Upper lobe of left lung (tissue), 6 donors: Measurements from ENCODE around the gene IPMK. TPM values are rescaled to one million over a fixed set of nuclear protein-coding genes. Genes with fewer than 3 reads are reported as not detected.
"Not testable (repeated sequence)": the region's sequence is repeated elsewhere in the genome, so short reads cannot be mapped to it uniquely, and the experiment has no call there.

Experiments used
- ATAC-seq, 2 donors: fragments of 200-7000 bp; cut with Tn5 transposase; one replicate each; pipeline ENCODE4 v1.9.1; 2022; ENCODE audit warnings: mild to moderate bottlenecking in 2 of 2, moderate library complexity in 2 of 2; ENCODE audit not compliant: low FRiP score in 2 of 2
- DNase-seq, 2 donors: peaks; one replicate each; pipeline ENCODE4 v3.0.0-alpha.2; 2019 to 2020
- H3K27ac ChIP-seq, 4 donors: fragments of 200-600 bp; sonication (generic); one replicate each; pipeline ENCODE4 v1.5.1; 2016 to 2019
- H3K27me3 ChIP-seq, 4 donors: fragments of 200-600 bp; sonication (generic); one replicate each; pipeline ENCODE4 v1.5.1; 2017 to 2019
- H3K36me3 ChIP-seq, 4 donors: fragments of 200-600 bp; sonication (generic); one replicate each; pipeline ENCODE4 v1.5.1; 2016 to 2019
- H3K4me1 ChIP-seq, 4 donors: fragments of 200-600 bp; sonication (generic); one replicate each; pipeline ENCODE4 v1.5.1; 2018 to 2019
- H3K4me3 ChIP-seq, 4 donors: fragments of 200-600 bp; sonication (generic); one replicate each; pipeline ENCODE4 v1.5.1; 2017 to 2019; ENCODE audit warnings: mild to moderate bottlenecking in 2 of 4, moderate library complexity in 1 of 4
- H3K9me3 ChIP-seq, 4 donors: fragments of 200-600 bp; sonication (generic); one replicate each; pipeline ENCODE4 v1.5.1; 2018 to 2019
- EP300 ChIP-seq, 4 donors: sonication (generic); formaldehyde crosslinking; IDR thresholded peaks; one replicate each; pipeline ENCODE4 v1.5.1; 2017; ENCODE audit warnings: antibody characterized with exemption in 4 of 4, control low read depth in 2 of 4
- POLR2A ChIP-seq, 4 donors: fragments of 450-650 bp; IDR thresholded peaks; one replicate each; pipeline ENCODE4 v1.5.1; 2016 to 2017; ENCODE audit warnings: antibody characterized with exemption in 4 of 4, mild to moderate bottlenecking in 2 of 4
- POLR2AphosphoS5 ChIP-seq, 2 donors: sonication (generic); formaldehyde crosslinking; IDR thresholded peaks; one replicate each; pipeline ENCODE4 v1.5.1; 2017; ENCODE audit warnings: antibody characterized with exemption in 2 of 2
- WGBS, 2 donors: methylation state at CpG; one replicate each; pipeline ENCODE4 v1.1.5; 2017 to 2018; 5-methylcytosine and 5-hydroxymethylcytosine counted together
- total RNA-seq, 6 donors: library from RNA; depleted of rRNA in 4 of 6; stranded (reverse); fragments of >200 nt in 4 of 6; gene quantifications; one replicate each; pipeline versions ENCODE4 v1.1.0 to v1.2.1, GENCODE V29; 2016 to 2021
- TF ChIP-seq, protein P1 (sequence below), 6 experiments: fragments of 450-650 bp in 4 of 6; fragments of 200-600 bp in 2 of 6; sonication (generic) in 2 of 6; IDR thresholded peaks; one replicate each; pipeline ENCODE4 v1.5.1; 2016 to 2019; ENCODE audit warnings: antibody characterized with exemption in 6 of 6
- donor health status: DM: no; HTN: no; CAD: no; lungs with moderate emphysema.
- donor health status: DM: no; HTN: yes; CAD: no; lungs with severe emphysema.

IPMK gene
- total RNA-seq, 6 donors from 2014 or later = 2.6 to 10.7 (median 5.7) TPM

DNA sequence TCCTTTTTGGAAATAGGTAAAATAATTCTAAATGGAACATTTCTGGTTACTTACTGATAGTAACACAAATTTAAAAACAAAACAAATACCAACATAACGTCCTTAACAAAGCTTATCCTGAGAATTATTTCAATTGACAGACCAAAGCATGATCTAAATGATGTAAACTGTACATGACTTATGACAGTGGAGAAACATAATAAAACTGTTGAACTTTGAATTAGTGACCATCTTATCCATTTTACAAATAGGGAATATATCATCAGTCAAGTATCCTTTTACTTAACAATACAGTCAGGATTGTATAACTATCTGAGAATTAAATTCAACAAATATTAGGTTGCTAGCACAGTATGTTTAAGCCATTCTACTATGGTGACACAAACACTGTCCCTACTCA is 2.4 kb downstream of the IPMK start:
- Histone ChIP-seq H3K27ac (peak overlapping the region in 3 of 4 donors; percentile 98 to 99 (median 99)), H3K4me3 (peak overlapping the region in 1 of 4 donors; percentile 89), H3K27me3 (no peaks in the 10 kb centered on the region), H3K36me3 (no peaks in the 10 kb centered on the region), H3K9me3 (no peaks in the 10 kb centered on the region), H3K4me1 (peaks cover 13 to 34% (median 24%) of the 10 kb centered on the region in 4 donors)
- ATAC-seq = no peak
- 31 to 33% methylated on average over 1 of the region's 1 CpG for WGBS, 2 donors
- TF ChIP-seq EP300 (IDR thresholded peaks at IDR 0.05) (no peak), POLR2AphosphoS5 (IDR thresholded peaks at IDR 0.05) (no peak), POLR2A (IDR thresholded peaks at IDR 0.05) (no peak)
- no peak for DNase-seq

DNA sequence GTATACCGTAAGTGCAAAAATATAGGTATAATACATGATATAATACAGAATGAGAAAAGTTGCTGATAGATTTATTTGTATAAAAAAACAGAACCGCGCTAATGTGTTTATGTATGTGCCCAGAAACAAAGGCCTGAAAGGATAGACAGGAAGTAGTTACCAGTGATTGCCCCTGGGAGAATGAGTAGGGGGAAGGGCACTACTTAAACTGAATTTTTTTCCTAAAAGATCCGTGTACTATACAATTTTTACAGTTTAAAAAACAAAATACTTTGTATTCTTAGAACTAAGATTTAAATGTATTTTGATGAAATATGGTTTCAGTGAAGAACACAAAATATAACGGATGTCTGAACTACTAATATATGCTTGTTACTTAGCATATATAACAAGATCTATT is 2.9 kb downstream of the IPMK start:
- 53 to 56% methylated on average over 5 of the region's 5 CpGs for WGBS, 2 donors
- no peak overlapping the region for H3K4me3 ChIP-seq
- H3K9me3 ChIP-seq = no peaks in the 10 kb centered on the region
- peak overlapping the region in 1 of 4 donors; percentile 40 for H3K27ac ChIP-seq
- TF ChIP-seq POLR2AphosphoS5 (IDR thresholded peaks at IDR 0.05) (no peak), EP300 (IDR thresholded peaks at IDR 0.05) (no peak), POLR2A (IDR thresholded peaks at IDR 0.05) (no peak)
- TF ChIP-seq, protein P1, sequence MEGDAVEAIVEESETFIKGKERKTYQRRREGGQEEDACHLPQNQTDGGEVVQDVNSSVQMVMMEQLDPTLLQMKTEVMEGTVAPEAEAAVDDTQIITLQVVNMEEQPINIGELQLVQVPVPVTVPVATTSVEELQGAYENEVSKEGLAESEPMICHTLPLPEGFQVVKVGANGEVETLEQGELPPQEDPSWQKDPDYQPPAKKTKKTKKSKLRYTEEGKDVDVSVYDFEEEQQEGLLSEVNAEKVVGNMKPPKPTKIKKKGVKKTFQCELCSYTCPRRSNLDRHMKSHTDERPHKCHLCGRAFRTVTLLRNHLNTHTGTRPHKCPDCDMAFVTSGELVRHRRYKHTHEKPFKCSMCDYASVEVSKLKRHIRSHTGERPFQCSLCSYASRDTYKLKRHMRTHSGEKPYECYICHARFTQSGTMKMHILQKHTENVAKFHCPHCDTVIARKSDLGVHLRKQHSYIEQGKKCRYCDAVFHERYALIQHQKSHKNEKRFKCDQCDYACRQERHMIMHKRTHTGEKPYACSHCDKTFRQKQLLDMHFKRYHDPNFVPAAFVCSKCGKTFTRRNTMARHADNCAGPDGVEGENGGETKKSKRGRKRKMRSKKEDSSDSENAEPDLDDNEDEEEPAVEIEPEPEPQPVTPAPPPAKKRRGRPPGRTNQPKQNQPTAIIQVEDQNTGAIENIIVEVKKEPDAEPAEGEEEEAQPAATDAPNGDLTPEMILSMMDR (IDR thresholded peaks at IDR 0.05) = no peak
- H3K4me1 ChIP-seq = peaks cover 10 to 29% (median 20%) of the 10 kb centered on the region in 4 donors
- H3K36me3 ChIP-seq = no peaks in the 10 kb centered on the region
- no peak for ATAC-seq
- no peak for DNase-seq
- no peaks in the 10 kb centered on the region for H3K27me3 ChIP-seq

DNA sequence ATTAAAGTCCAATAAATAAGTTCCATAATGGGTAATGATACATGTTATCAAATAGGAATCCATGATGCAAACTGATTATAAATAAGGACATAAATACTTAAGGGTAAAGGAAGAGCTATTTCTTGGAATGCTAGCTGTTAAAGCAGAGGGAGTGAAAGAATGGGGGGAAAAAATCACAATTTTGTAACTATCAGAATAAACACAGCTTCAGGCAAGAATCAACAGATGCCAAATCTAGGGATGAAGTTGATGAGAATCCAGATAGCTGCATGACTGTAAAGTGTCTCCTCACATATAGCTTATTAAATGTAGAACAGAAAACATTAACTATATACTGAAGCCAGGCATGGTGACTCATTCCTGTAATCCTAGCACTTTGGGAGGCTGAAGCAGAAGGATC is 4.9 kb downstream of the IPMK start:
- no peaks in the 10 kb centered on the region for H3K36me3 ChIP-seq
- H3K4me1 ChIP-seq = peaks cover 7 to 24% (median 17%) of the 10 kb centered on the region in 4 donors
- DNase-seq (no peak), ATAC-seq (no peak)
- no peaks in the 10 kb centered on the region for H3K27me3 ChIP-seq
- TF ChIP-seq, protein P1 (IDR thresholded peaks at IDR 0.05) = no peak
- TF ChIP-seq EP300 (IDR thresholded peaks at IDR 0.05) (no peak), POLR2AphosphoS5 (IDR thresholded peaks at IDR 0.05) (no peak), POLR2A (IDR thresholded peaks at IDR 0.05) (no peak)
- no peak overlapping the region for H3K27ac ChIP-seq
- no peak overlapping the region for H3K4me3 ChIP-seq
- no peaks in the 10 kb centered on the region for H3K9me3 ChIP-seq

DNA sequence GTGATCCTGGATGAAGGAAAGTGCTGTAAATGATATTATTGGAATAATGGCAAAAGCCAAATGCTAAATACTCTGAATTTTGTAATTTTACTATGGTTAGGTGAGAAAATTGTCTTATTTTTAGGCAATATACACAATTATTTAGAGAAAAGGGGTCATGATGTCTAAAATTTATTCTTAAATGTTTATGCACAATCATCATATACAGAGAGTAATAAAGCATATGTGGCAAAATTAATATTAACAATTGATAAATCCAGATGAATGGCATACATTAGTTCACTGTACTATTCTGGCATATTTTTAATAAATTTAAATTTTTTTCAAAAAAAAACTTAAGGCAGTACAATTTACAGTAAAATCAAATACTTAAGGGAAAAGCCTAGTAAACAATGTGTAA is 7.4 kb downstream of the IPMK start:
- ATAC-seq = no peak
- H3K27me3 ChIP-seq = no peaks in the 10 kb centered on the region

DNA sequence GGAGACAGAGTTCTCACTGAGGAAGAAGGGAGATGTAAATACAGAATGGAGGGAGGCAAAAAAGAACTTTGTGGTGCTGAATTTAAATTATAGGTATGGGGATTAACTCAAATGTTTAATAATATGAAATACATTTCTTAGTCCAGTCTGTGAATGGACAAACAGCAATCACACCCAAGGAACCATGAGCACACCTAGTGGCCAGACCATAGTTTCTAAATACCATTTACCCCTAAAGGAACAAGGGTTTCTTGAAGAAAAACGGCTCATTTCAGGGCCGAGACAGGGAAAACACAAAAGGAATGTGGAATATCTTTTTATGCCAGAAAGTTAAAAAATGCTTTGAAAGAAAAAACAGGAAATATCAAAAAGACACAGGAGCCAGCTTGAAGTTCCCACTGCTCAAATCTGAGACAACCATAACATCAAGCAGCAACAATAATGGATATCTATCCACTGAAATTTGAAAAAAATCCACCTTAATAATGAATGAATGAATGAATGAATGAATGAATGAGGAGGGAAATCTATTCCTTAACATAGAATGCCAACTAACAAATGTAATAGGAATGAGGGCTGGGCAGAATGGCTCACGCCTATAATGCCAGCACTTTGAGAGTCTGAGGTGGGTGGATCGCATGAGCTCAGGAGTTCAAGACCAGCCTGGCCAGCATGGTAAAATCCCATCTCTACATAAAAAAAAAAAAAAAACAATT is 8.6 kb downstream of the IPMK start:
- Histone ChIP-seq H3K27ac (no peak overlapping the region), H3K27me3 (no peaks in the 10 kb centered on the region), H3K4me1 (no peaks in the 10 kb centered on the region), H3K9me3 (no peaks in the 10 kb centered on the region), H3K36me3 (no peaks in the 10 kb centered on the region), H3K4me3 (no peak overlapping the region)
- no peak for DNase-seq
- ATAC-seq = no peak
- WGBS, 2 donors = 87 to 94% methylated on average over 4 of the region's 4 CpGs
- no peak for TF ChIP-seq EP300 (IDR thresholded peaks at IDR 0.05)
- TF ChIP-seq POLR2AphosphoS5 (IDR thresholded peaks at IDR 0.05) = no peak
- TF ChIP-seq, protein P1 (IDR thresholded peaks at IDR 0.05) = no peak
- TF ChIP-seq POLR2A (IDR thresholded peaks at IDR 0.05) = no peak

More for the DNA sequence above, 7.4 kb downstream of the IPMK start:
- peaks cover 0 to 9% (median 8%) of the 10 kb centered on the region in 4 donors for H3K4me1 ChIP-seq
- H3K27ac ChIP-seq = no peak overlapping the region
- no peak for DNase-seq
- no peaks in the 10 kb centered on the region for H3K9me3 ChIP-seq
- TF ChIP-seq POLR2AphosphoS5 (IDR thresholded peaks at IDR 0.05) = no peak
- TF ChIP-seq, protein P1 (IDR thresholded peaks at IDR 0.05) = no peak
- TF ChIP-seq EP300 (IDR thresholded peaks at IDR 0.05) = no peak
- TF ChIP-seq POLR2A (IDR thresholded peaks at IDR 0.05) = no peak
- H3K36me3 ChIP-seq = no peaks in the 10 kb centered on the region
- H3K4me3 ChIP-seq = no peak overlapping the region

DNA sequence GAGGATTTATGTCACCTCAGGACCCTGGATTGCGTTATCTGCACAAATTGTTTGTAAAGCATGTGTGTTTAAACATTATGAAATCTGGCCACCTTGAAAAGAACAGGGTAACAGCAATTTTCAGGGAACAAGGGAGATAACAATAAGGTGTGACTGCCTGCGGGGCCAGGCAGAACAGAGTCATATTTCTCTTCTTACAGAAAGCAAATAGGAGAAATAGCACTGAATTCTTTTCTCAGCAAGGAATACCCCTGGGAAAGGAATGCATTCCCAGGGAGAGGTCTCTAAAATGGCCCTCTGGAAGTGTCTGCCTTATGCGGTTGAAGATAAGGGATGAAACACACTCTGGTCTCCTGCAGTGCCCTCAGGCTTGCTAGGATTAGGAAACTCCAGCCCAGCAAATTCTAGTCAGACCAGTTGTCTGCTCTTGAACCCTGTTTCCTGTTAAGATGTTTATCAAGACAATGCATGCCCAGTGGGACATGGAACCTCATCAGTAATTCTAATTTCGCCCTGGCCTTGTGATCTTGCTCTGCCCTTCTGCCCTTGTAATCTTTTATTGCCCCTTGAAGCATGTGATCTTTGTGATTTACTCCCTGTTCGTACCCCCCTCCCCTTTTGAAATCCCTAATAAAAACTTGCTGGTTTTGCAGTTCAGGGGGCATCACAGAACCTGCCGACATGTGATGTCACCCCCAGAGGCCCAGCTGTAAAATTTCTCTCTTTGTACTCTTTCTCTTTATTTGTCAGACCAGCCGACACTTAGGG is 11.5 kb downstream of the IPMK start:
- H3K27me3 ChIP-seq, H3K9me3 ChIP-seq, H3K4me3 ChIP-seq, H3K36me3 ChIP-seq, H3K27ac ChIP-seq, DNase-seq, ATAC-seq, H3K4me1 ChIP-seq: not testable (repeated sequence)
- 89 to 90% methylated on average over 7 of the region's 7 CpGs for WGBS, 2 donors
